ENCODE results near the gene GALR2.

The GALR2 gene

GRCh38 chr17:76078860-76079534 lies 4.4 kb downstream of the GALR2 start, which contains the start of gene ZACN:
Gene ZACN, plus strand, starts transcription at chr17:76079182. Its CDS starts 83 bp downstream, at chr17:76079265.
- H3K27ac ChIP-seq (ENCODE audit: low read depth, low read length, poor library complexity, severe bottlenecking): no peak within 1 kb of the TSS
- no peak within 1 kb of the TSS for H3K9ac ChIP-seq (ENCODE audit: low read length)
- no peak within 1 kb of the TSS for H2AFZ ChIP-seq (ENCODE audit: low read length)
- no peak for TF ChIP-seq EZH2 (IDR thresholded peaks at IDR 0.05; ENCODE audit: borderline replicate concordance, low read length)
- TF ChIP-seq CTCF (IDR thresholded peaks at IDR 0.05; ENCODE audit: low read length): no peak
- H3K4me2 ChIP-seq (ENCODE audit: low read length): no peak within 1 kb of the TSS
- H3K27me3 ChIP-seq (ENCODE audit: insufficient read depth, low read length): peaks cover 14% of the 10 kb centered on the region
- H3F3A ChIP-seq (ENCODE audit: insufficient read depth, low read length): no peaks in the 10 kb centered on the region
- no peaks in the 10 kb centered on the region for H3K9me3 ChIP-seq (ENCODE audit: low read length)
- no peaks in the 10 kb centered on the region for H3K4me1 ChIP-seq (ENCODE audit: insufficient read depth, low read length, severe bottlenecking)
- no peaks in the 10 kb centered on the region for H3K79me2 ChIP-seq (ENCODE audit: insufficient read depth, low read length)
- no peak within 1 kb of the TSS for H3K4me3 ChIP-seq (ENCODE audit: low read depth, low read length, poor library complexity, severe bottlenecking)
- H4K20me1 ChIP-seq (ENCODE audit: insufficient read depth, low read length): no peaks in the 10 kb centered on the region
- no peaks in the 10 kb centered on the region for H3K9me2 ChIP-seq (ENCODE audit: low read depth, low read length)
- H3K36me3 ChIP-seq (ENCODE audit: insufficient read depth, low read length): peaks cover 17% of the 10 kb centered on the region; the same call in 1 of the 2 replicates

GRCh38 chr17:76079535-76079955 lies 5.0 kb downstream of the GALR2 start:
- Histone ChIP-seq H3K79me2 (ENCODE audit: insufficient read depth, low read length) (no peaks in the 10 kb centered on the region), H3K4me1 (ENCODE audit: insufficient read depth, low read length, severe bottlenecking) (no peaks in the 10 kb centered on the region), H3K27me3 (ENCODE audit: insufficient read depth, low read length) (peaks cover 14% of the 10 kb centered on the region), H3K9ac (ENCODE audit: low read length) (no peak overlapping the region), H2AFZ (ENCODE audit: low read length) (no peak overlapping the region), H3F3A (ENCODE audit: insufficient read depth, low read length) (no peaks in the 10 kb centered on the region), H4K20me1 (ENCODE audit: insufficient read depth, low read length) (no peaks in the 10 kb centered on the region), H3K9me2 (ENCODE audit: low read depth, low read length) (no peaks in the 10 kb centered on the region), H3K36me3 (ENCODE audit: insufficient read depth, low read length) (peaks cover 22% of the 10 kb centered on the region), H3K4me2 (ENCODE audit: low read length) (no peak overlapping the region), H3K27ac (ENCODE audit: low read depth, low read length, poor library complexity, severe bottlenecking) (no peak overlapping the region), H3K9me3 (ENCODE audit: low read length) (no peaks in the 10 kb centered on the region), H3K4me3 (ENCODE audit: low read depth, low read length, poor library complexity, severe bottlenecking) (no peak overlapping the region)
- TF ChIP-seq CTCF (IDR thresholded peaks at IDR 0.05; ENCODE audit: low read length) (no peak), EZH2 (IDR thresholded peaks at IDR 0.05; ENCODE audit: borderline replicate concordance, low read length) (no peak)

- peaks cover 14% of the 10 kb centered on the region for H3K27me3 ChIP-seq (ENCODE audit: insufficient read depth, low read length)
- H3K4me3 ChIP-seq (ENCODE audit: low read depth, low read length, poor library complexity, severe bottlenecking): no peak overlapping the region
- no peaks in the 10 kb centered on the region for H3K9me2 ChIP-seq (ENCODE audit: low read depth, low read length)
- no peak overlapping the region for H3K9ac ChIP-seq (ENCODE audit: low read length)
- H3K9me3 ChIP-seq (ENCODE audit: low read length): no peaks in the 10 kb centered on the region
- no peak overlapping the region for H3K27ac ChIP-seq (ENCODE audit: low read depth, low read length, poor library complexity, severe bottlenecking)
- no peak overlapping the region for H2AFZ ChIP-seq (ENCODE audit: low read length)
- TF ChIP-seq EZH2 (IDR thresholded peaks at IDR 0.05; ENCODE audit: borderline replicate concordance, low read length): no peak
- no peak for TF ChIP-seq CTCF (IDR thresholded peaks at IDR 0.05; ENCODE audit: low read length)
- no peaks in the 10 kb centered on the region for H3K79me2 ChIP-seq (ENCODE audit: insufficient read depth, low read length)
- no peaks in the 10 kb centered on the region for H4K20me1 ChIP-seq (ENCODE audit: insufficient read depth, low read length)
- no peaks in the 10 kb centered on the region for H3F3A ChIP-seq (ENCODE audit: insufficient read depth, low read length)
- H3K4me1 ChIP-seq (ENCODE audit: insufficient read depth, low read length, severe bottlenecking): no peaks in the 10 kb centered on the region
- H3K4me2 ChIP-seq (ENCODE audit: low read length): no peak overlapping the region
- peaks cover 29% of the 10 kb centered on the region for H3K36me3 ChIP-seq (ENCODE audit: insufficient read depth, low read length)
Measured at GRCh38 chr17:76079956-76080767, 5.6 kb downstream of the GALR2 start.
